ENCODE results near the gene HEG1. TPM values are rescaled to one million over a fixed set of nuclear protein-coding genes. Genes with fewer than 3 reads are reported as not detected.
"Not testable (repeated sequence)": the region's sequence is repeated elsewhere in the genome, so short reads cannot be mapped to it uniquely, and the experiment has no call there.

Gene HEG1
- total and polyA plus RNA-seq, 3 experiments from 2014 or later, result 6.3 to 21.3 (median 20.9) TPM

GRCh38 chr3:125087768-125088391 is 32.1 kb upstream of the HEG1 start:
- POLR2A ChIA-PET, result no interaction called here
- CTCF ChIA-PET, result no interaction called here

GRCh38 chr3:125085166-125085565 is 29.4 kb upstream of the HEG1 start:
- Histone ChIP-seq H3K27me3 (ENCODE audit: insufficient read depth, low read length, poor library complexity, severe bottlenecking) (no peaks in the 10 kb centered on the region), H3K4me1 (ENCODE audit: insufficient read depth, low read length) (no peaks in the 10 kb centered on the region), H3K4me3 (ENCODE audit: low read length) (no peak overlapping the region), H3K9me3 (ENCODE audit: low read length) (no peaks in the 10 kb centered on the region), H3K36me3 (ENCODE audit: insufficient read depth, low read length) (no peaks in the 10 kb centered on the region), H3K27ac (ENCODE audit: low read depth, low read length) (no peak overlapping the region)
- Mint-ChIP-seq H3K4me3 (no peak overlapping the region), H3K9me3 (no peaks in the 10 kb centered on the region), H3K27me3 (peaks cover 0 to 1% of the 10 kb centered on the region in 2 donors), H3K27ac (no peak overlapping the region), H3K36me3 (peaks cover 0 to 3% (median 0%) of the 10 kb centered on the region in 3 donors), H3K4me1 (no peaks in the 10 kb centered on the region)
- DNase-seq, result no peak
- POLR2A ChIA-PET, result no interaction called here
- CTCF ChIA-PET, result interaction anchor here (1.0 kb wide), 1 partner anchor 93 kb away, joined by 3 read pairs; no protein-coding TSS in a partner anchor

More at GRCh38 chr3:125087768-125088391, 32.1 kb upstream of the HEG1 start:
- peak overlapping the region in 1 of 8 donors; percentile 11 for H3K27ac Mint-ChIP-seq
- H3K4me3 ChIP-seq (ENCODE audit: low read length), result no peak overlapping the region
- no peak overlapping the region for H3K27ac ChIP-seq (ENCODE audit: low read depth, low read length)
- no peaks in the 10 kb centered on the region for H3K4me1 Mint-ChIP-seq
- H3K4me3 Mint-ChIP-seq, result no peak overlapping the region
- H3K9me3 ChIP-seq (ENCODE audit: low read length), result no peaks in the 10 kb centered on the region
- peaks cover 0 to 3% (median 0%) of the 10 kb centered on the region in 3 donors for H3K36me3 Mint-ChIP-seq
- H3K36me3 ChIP-seq (ENCODE audit: insufficient read depth, low read length), result no peaks in the 10 kb centered on the region
- no peaks in the 10 kb centered on the region for H3K27me3 Mint-ChIP-seq
- no peaks in the 10 kb centered on the region for H3K27me3 ChIP-seq (ENCODE audit: insufficient read depth, low read length, poor library complexity, severe bottlenecking)
- H3K4me1 ChIP-seq (ENCODE audit: insufficient read depth, low read length), result no peaks in the 10 kb centered on the region
- DNase-seq, result no peak
- H3K9me3 Mint-ChIP-seq, result no peaks in the 10 kb centered on the region

- ChIA-PET POLR2A (no interaction called here), CTCF (no interaction called here)
- DNase-seq, result no peak
- Histone ChIP-seq H3K27me3 (ENCODE audit: insufficient read depth, low read length, poor library complexity, severe bottlenecking) (no peaks in the 10 kb centered on the region), H3K36me3 (ENCODE audit: insufficient read depth, low read length) (no peaks in the 10 kb centered on the region), H3K9me3 (ENCODE audit: low read length) (no peaks in the 10 kb centered on the region), H3K27ac (ENCODE audit: low read depth, low read length) (no peak overlapping the region), H3K4me3 (ENCODE audit: low read length) (no peak overlapping the region), H3K4me1 (ENCODE audit: insufficient read depth, low read length) (no peaks in the 10 kb centered on the region)
- Mint-ChIP-seq H3K36me3 (peaks cover 0 to 3% (median 0%) of the 10 kb centered on the region in 3 donors), H3K9me3 (no peaks in the 10 kb centered on the region), H3K27me3 (peaks cover 0 to 1% of the 10 kb centered on the region in 2 donors), H3K4me3 (no peak overlapping the region), H3K4me1 (no peaks in the 10 kb centered on the region), H3K27ac (no peak overlapping the region)
These were observed 28.0 kb upstream of the HEG1 start for GRCh38 chr3:125083776-125084175.

- H3K27me3 ChIP-seq (ENCODE audit: insufficient read depth, low read length, poor library complexity, severe bottlenecking); H3K27me3 Mint-ChIP-seq; H3K9me3 Mint-ChIP-seq; H3K4me3 ChIP-seq (ENCODE audit: low read length); DNase-seq; H3K27ac ChIP-seq (ENCODE audit: low read depth, low read length); H3K9me3 ChIP-seq (ENCODE audit: low read length); H3K4me1 ChIP-seq (ENCODE audit: insufficient read depth, low read length); H3K4me1 Mint-ChIP-seq; POLR2A ChIA-PET; H3K27ac Mint-ChIP-seq; H3K36me3 ChIP-seq (ENCODE audit: insufficient read depth, low read length); H3K36me3 Mint-ChIP-seq; H3K4me3 Mint-ChIP-seq; CTCF ChIA-PET: not testable (repeated sequence)
These were observed 26.5 kb upstream of the HEG1 start for GRCh38 chr3:125082339-125082738.

GRCh38 chr3:125080077-125080476 is 24.3 kb upstream of the HEG1 start:
- no peak overlapping the region for H3K4me3 ChIP-seq (ENCODE audit: low read length)
- H3K36me3 ChIP-seq (ENCODE audit: insufficient read depth, low read length), result no peaks in the 10 kb centered on the region
- H3K36me3 Mint-ChIP-seq, result no peaks in the 10 kb centered on the region
- no peaks in the 10 kb centered on the region for H3K9me3 Mint-ChIP-seq
- ChIA-PET CTCF (no interaction called here), POLR2A (no interaction called here)
- H3K4me1 ChIP-seq (ENCODE audit: insufficient read depth, low read length), result no peaks in the 10 kb centered on the region
- H3K4me1 Mint-ChIP-seq, result no peaks in the 10 kb centered on the region
- no peaks in the 10 kb centered on the region for H3K9me3 ChIP-seq (ENCODE audit: low read length)
- no peak overlapping the region for H3K27ac ChIP-seq (ENCODE audit: low read depth, low read length)
- peak overlapping the region in 1 of 8 donors; percentile 35 for H3K27ac Mint-ChIP-seq
- H3K27me3 Mint-ChIP-seq, result peaks cover 0 to 1% of the 10 kb centered on the region in 2 donors
- no peaks in the 10 kb centered on the region for H3K27me3 ChIP-seq (ENCODE audit: insufficient read depth, low read length, poor library complexity, severe bottlenecking)
- no peak for DNase-seq
- no peak overlapping the region for H3K4me3 Mint-ChIP-seq

- Histone ChIP-seq H3K4me1 (ENCODE audit: insufficient read depth, low read length) (no peaks in the 10 kb centered on the region), H3K4me3 (ENCODE audit: low read length) (no peak overlapping the region), H3K36me3 (ENCODE audit: insufficient read depth, low read length) (no peaks in the 10 kb centered on the region), H3K27ac (ENCODE audit: low read depth, low read length) (no peak overlapping the region), H3K9me3 (ENCODE audit: low read length) (no peaks in the 10 kb centered on the region), H3K27me3 (ENCODE audit: insufficient read depth, low read length, poor library complexity, severe bottlenecking) (no peaks in the 10 kb centered on the region)
- Mint-ChIP-seq H3K4me3 (no peak overlapping the region), H3K27ac (no peak overlapping the region), H3K27me3 (peaks cover 0 to 1% of the 10 kb centered on the region in 2 donors), H3K9me3 (no peaks in the 10 kb centered on the region), H3K4me1 (no peaks in the 10 kb centered on the region), H3K36me3 (no peaks in the 10 kb centered on the region)
- POLR2A ChIA-PET, result no interaction called here
- no peak for DNase-seq
- CTCF ChIA-PET, result no interaction called here
These were observed 23.9 kb upstream of the HEG1 start for GRCh38 chr3:125079675-125080045.

- Histone ChIP-seq H3K27me3 (ENCODE audit: insufficient read depth, low read length, poor library complexity, severe bottlenecking) (no peaks in the 10 kb centered on the region), H3K27ac (ENCODE audit: low read depth, low read length) (no peak overlapping the region), H3K4me1 (ENCODE audit: insufficient read depth, low read length) (no peaks in the 10 kb centered on the region), H3K4me3 (ENCODE audit: low read length) (no peak overlapping the region), H3K9me3 (ENCODE audit: low read length) (no peaks in the 10 kb centered on the region), H3K36me3 (ENCODE audit: insufficient read depth, low read length) (no peaks in the 10 kb centered on the region)
- Mint-ChIP-seq H3K4me1 (no peaks in the 10 kb centered on the region), H3K9me3 (no peaks in the 10 kb centered on the region), H3K27ac (peak overlapping the region in 1 of 8 donors; percentile 61), H3K27me3 (peaks cover 0 to 1% of the 10 kb centered on the region in 2 donors), H3K4me3 (no peak overlapping the region), H3K36me3 (no peaks in the 10 kb centered on the region)
- POLR2A ChIA-PET, result no interaction called here
- DNase-seq, result no peak
- CTCF ChIA-PET, result no interaction called here
These were observed 23.3 kb upstream of the HEG1 start for GRCh38 chr3:125078951-125079674.

GRCh38 chr3:125077864-125078263 is 22.1 kb upstream of the HEG1 start:
- no peaks in the 10 kb centered on the region for H3K36me3 ChIP-seq (ENCODE audit: insufficient read depth, low read length)
- no peaks in the 10 kb centered on the region for H3K9me3 ChIP-seq (ENCODE audit: low read length)
- ChIA-PET POLR2A (no interaction called here), CTCF (no interaction called here)
- Mint-ChIP-seq H3K4me1 (no peaks in the 10 kb centered on the region), H3K9me3 (no peaks in the 10 kb centered on the region), H3K27me3 (peaks cover 0 to 1% of the 10 kb centered on the region in 2 donors), H3K36me3 (no peaks in the 10 kb centered on the region), H3K27ac (peak overlapping the region in 1 of 8 donors; percentile 77), H3K4me3 (no peak overlapping the region)
- DNase-seq, result no peak
- no peaks in the 10 kb centered on the region for H3K4me1 ChIP-seq (ENCODE audit: insufficient read depth, low read length)
- H3K27me3 ChIP-seq (ENCODE audit: insufficient read depth, low read length, poor library complexity, severe bottlenecking), result no peaks in the 10 kb centered on the region
- no peak overlapping the region for H3K4me3 ChIP-seq (ENCODE audit: low read length)
- no peak overlapping the region for H3K27ac ChIP-seq (ENCODE audit: low read depth, low read length)
